ENCODE data around the gene TK1. TPM values are rescaled to one million over a fixed set of nuclear protein-coding genes. Genes with fewer than 3 reads are reported as not detected.
"Not testable (repeated sequence)": the region's sequence is repeated elsewhere in the genome, so short reads cannot be mapped to it uniquely, and the experiment has no call there.

The TK1 gene
- total and polyA plus RNA-seq, 3 donors from 2014 or later = 3.9 to 5.7 (median 4.8) TPM

GRCh38 chr17:78174870-78175642 is 11.8 kb downstream of the TK1 start:
- Histone ChIP-seq H3K4me1 (peaks cover 52% of the 10 kb centered on the region), H3K9me3 (no peaks in the 10 kb centered on the region)
- TF ChIP-seq CTCF (IDR thresholded peaks at IDR 0.05) = no peak
- no peak for TF ChIP-seq POLR2A (IDR thresholded peaks at IDR 0.05)

GRCh38 chr17:78174346-78174869 is 12.4 kb downstream of the TK1 start:
- peak; percentile 65 for DNase-seq
- H3K36me3 ChIP-seq (ENCODE audit: low read depth, missing control alignments) = no peaks in the 10 kb centered on the region
- peaks cover 50% of the 10 kb centered on the region for H3K4me1 ChIP-seq
- H3K27me3 ChIP-seq = no peaks in the 10 kb centered on the region
- intact Hi-C loops (cut with DNase I; ENCODE audit: low total_unique reads) = no loop called here
- no peaks in the 10 kb centered on the region for H3K9me3 ChIP-seq
- H3K4me3 ChIP-seq = no peak overlapping the region
- peak in 1 of 3 experiments; percentile 28 for TF ChIP-seq CTCF (IDR thresholded peaks at IDR 0.05)
- no peak for TF ChIP-seq POLR2A (IDR thresholded peaks at IDR 0.05)
- H3K27ac ChIP-seq = peak overlapping the region; percentile 45 to 80
- WGBS, 2 donors = 39 to 69% methylated on average over 6 to 15 of the region's 15 CpGs

More at GRCh38 chr17:78174870-78175642, 11.8 kb downstream of the TK1 start:
- no peak for DNase-seq
- WGBS, 2 donors = 78 to 88% methylated on average over 6 to 28 of the region's 28 CpGs
- Histone ChIP-seq H3K27me3 (no peaks in the 10 kb centered on the region), H3K36me3 (ENCODE audit: low read depth, missing control alignments) (no peaks in the 10 kb centered on the region), H3K27ac (peak overlapping the region; percentile 45 to 80), H3K4me3 (no peak overlapping the region)
- intact Hi-C loops (cut with DNase I; ENCODE audit: low total_unique reads) = no loop called here

- Histone ChIP-seq H3K27me3 (no peaks in the 10 kb centered on the region), H3K36me3 (ENCODE audit: low read depth, missing control alignments) (no peaks in the 10 kb centered on the region), H3K27ac (peak overlapping the region; percentile 69 to 80), H3K9me3 (no peaks in the 10 kb centered on the region), H3K4me3 (no peak overlapping the region), H3K4me1 (peaks cover 55% of the 10 kb centered on the region)
- TF ChIP-seq POLR2A (IDR thresholded peaks at IDR 0.05) (no peak), CTCF (IDR thresholded peaks at IDR 0.05) (no peak)
- DNase-seq = no peak
- 52 to 58% methylated on average over 8 to 11 of the region's 11 CpGs for WGBS, 2 donors
- intact Hi-C loops (cut with DNase I; ENCODE audit: low total_unique reads) = no loop called here
These were observed 13.6 kb downstream of the TK1 start for GRCh38 chr17:78173097-78173715.

- H3K36me3 ChIP-seq (ENCODE audit: low read depth, missing control alignments) = no peaks in the 10 kb centered on the region
- 46 to 60% methylated on average over 10 to 19 of the region's 19 CpGs for WGBS, 2 donors
- no peaks in the 10 kb centered on the region for H3K27me3 ChIP-seq
- peaks cover 58% of the 10 kb centered on the region for H3K4me1 ChIP-seq
- no peaks in the 10 kb centered on the region for H3K9me3 ChIP-seq
- peak; percentile 39 for DNase-seq
- intact Hi-C loops (cut with DNase I; ENCODE audit: low total_unique reads) = no loop called here
- TF ChIP-seq POLR2A (IDR thresholded peaks at IDR 0.05) (no peak), CTCF (IDR thresholded peaks at IDR 0.05) (no peak)
- peak overlapping the region; percentile 69 to 80 for H3K27ac ChIP-seq
- no peak overlapping the region for H3K4me3 ChIP-seq
These were observed 14.4 kb downstream of the TK1 start for GRCh38 chr17:78172249-78173051.

- peak overlapping the region; percentile 69 to 80 for H3K27ac ChIP-seq
- H3K4me3 ChIP-seq; H3K9me3 ChIP-seq; intact Hi-C loops (cut with DNase I; ENCODE audit: low total_unique reads); DNase-seq; H3K27me3 ChIP-seq; H3K36me3 ChIP-seq (ENCODE audit: low read depth, missing control alignments): not testable (repeated sequence)
- WGBS, 2 donors = 91 to 94% methylated on average over 17 to 19 of the region's 19 CpGs
- peaks cover 55% of the 10 kb centered on the region for H3K4me1 ChIP-seq
These were observed 15.1 kb downstream of the TK1 start for GRCh38 chr17:78171591-78172248.
